Mesothelial cell of epicardium (in vitro differentiated cells): ENCODE data around the gene BLM. TPM values are rescaled to one million over a fixed set of nuclear protein-coding genes. Genes with fewer than 3 reads are reported as not detected.
A peak's percentile ranks its signal among the peaks of the same experiment; 100 is the strongest.

Experiments used
- DNase-seq, 2 experiments: peaks; one replicate each; pipeline ENCODE4 v3.0.0; 2021; ENCODE audit warnings: low spot score in 2 of 2; ENCODE audit not compliant: unreplicated experiment in 2 of 2
- H3K27ac Mint-ChIP-seq: 2 replicates; pipeline ENCODE4 v1.8.0; 2021; ENCODE audit warnings: mixed read lengths
- H3K27me3 Mint-ChIP-seq: 2 replicates; pipeline ENCODE4 v1.8.0; 2021; ENCODE audit warnings: low read depth, mixed read lengths
- H3K36me3 Mint-ChIP-seq: 2 replicates; pipeline ENCODE4 v1.8.0; 2021; ENCODE audit warnings: mixed read lengths
- H3K4me1 Mint-ChIP-seq: 2 replicates; pipeline ENCODE4 v1.8.0; 2021; ENCODE audit warnings: mixed read lengths
- H3K4me3 Mint-ChIP-seq: 2 replicates; pipeline ENCODE4 v1.8.0; 2021; ENCODE audit warnings: mild to moderate bottlenecking, moderate library complexity, mixed read lengths
- H3K9me3 Mint-ChIP-seq: 2 replicates; pipeline ENCODE4 v1.8.0; 2021; ENCODE audit warnings: mixed read lengths
- total RNA-seq: library from RNA; stranded (reverse); gene quantifications from 3 replicates; pipeline ENCODE4 v1.2.1, GENCODE V29; 2021
- TF ChIP-seq, protein P1 (sequence below): fragments of 200-600 bp; sonication (generic); IDR thresholded peaks from one replicate; pipeline ENCODE4 v1.5.0; 2021; ENCODE audit warnings: antibody characterized with exemption; ENCODE audit not compliant: unreplicated experiment

BLM gene
- total RNA-seq, 1 donor from 2014 or later = 13.4 TPM

DNA sequence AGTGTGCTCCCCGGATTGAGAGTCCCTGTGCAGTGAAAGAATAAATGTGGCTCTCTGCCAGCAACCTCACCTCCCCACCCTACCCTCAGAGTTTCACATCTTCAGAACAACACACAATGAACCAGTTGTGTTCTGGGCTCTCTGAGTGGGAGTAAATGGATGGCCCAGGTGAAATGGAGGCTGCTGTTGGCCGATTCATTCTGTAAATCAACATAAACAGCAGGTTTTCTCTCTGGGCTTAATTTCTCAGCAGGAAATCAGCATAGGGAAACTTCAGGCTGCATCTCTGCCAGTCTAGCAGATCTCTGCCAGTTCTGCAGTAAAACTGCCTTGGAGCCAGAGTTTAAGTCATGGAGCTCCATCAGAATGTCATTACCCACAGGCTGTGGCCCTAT lies 96.6 kb downstream of the BLM start:
- H3K9me3 Mint-ChIP-seq = no peaks in the 10 kb centered on the region
- H3K36me3 Mint-ChIP-seq = peaks cover 3% of the 10 kb centered on the region
- no peaks in the 10 kb centered on the region for H3K27me3 Mint-ChIP-seq
- DNase-seq = no peak
- TF ChIP-seq, protein P1, sequence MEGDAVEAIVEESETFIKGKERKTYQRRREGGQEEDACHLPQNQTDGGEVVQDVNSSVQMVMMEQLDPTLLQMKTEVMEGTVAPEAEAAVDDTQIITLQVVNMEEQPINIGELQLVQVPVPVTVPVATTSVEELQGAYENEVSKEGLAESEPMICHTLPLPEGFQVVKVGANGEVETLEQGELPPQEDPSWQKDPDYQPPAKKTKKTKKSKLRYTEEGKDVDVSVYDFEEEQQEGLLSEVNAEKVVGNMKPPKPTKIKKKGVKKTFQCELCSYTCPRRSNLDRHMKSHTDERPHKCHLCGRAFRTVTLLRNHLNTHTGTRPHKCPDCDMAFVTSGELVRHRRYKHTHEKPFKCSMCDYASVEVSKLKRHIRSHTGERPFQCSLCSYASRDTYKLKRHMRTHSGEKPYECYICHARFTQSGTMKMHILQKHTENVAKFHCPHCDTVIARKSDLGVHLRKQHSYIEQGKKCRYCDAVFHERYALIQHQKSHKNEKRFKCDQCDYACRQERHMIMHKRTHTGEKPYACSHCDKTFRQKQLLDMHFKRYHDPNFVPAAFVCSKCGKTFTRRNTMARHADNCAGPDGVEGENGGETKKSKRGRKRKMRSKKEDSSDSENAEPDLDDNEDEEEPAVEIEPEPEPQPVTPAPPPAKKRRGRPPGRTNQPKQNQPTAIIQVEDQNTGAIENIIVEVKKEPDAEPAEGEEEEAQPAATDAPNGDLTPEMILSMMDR = no peak
- peaks cover 13% of the 10 kb centered on the region for H3K4me1 Mint-ChIP-seq
- no peak overlapping the region for H3K4me3 Mint-ChIP-seq
- H3K27ac Mint-ChIP-seq = peak overlapping the region; percentile 55

DNA sequence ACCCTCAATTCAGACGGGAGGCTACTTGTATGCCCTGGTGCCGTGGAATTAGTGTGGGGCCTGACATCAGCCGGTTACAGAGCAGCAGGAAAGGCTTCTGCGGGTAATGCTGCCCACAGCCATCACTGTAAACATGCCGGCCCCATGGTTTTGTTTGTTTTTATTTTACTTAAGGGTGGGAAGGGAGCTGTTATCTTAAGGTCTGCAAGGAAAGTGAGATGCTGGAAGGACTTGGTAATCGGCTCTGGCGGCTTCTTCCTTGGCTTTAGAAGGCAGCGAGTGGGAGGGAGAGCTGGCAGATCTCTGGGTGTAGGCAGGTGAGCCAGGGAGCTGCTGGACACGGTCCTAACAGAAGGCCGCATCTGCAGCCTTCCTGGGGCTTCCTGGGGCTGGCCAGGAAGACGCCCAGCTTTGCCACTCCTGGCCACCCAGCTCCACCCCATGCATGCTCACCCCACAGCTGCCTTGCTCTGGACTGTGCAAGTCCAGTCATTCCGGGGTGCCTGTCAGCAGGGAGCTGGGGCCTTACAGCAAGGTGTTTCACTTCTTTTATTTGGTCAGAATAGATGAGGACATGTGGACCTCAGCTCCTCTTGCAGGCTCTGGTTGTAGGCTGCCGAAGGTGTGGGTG lies 97.2 kb downstream of the BLM start:
- Mint-ChIP-seq H3K27me3 (no peaks in the 10 kb centered on the region), H3K4me1 (peaks cover 13% of the 10 kb centered on the region), H3K4me3 (no peak overlapping the region), H3K9me3 (no peaks in the 10 kb centered on the region), H3K27ac (peak overlapping the region; percentile 55), H3K36me3 (peaks cover 3% of the 10 kb centered on the region)
- DNase-seq = no peak
- TF ChIP-seq, protein P1 = no peak

GRCh38 chr15:90816401-90817116 lies 99.4 kb downstream of the BLM start:
- no peaks in the 10 kb centered on the region for H3K36me3 Mint-ChIP-seq
- H3K4me3 Mint-ChIP-seq = no peak overlapping the region
- no peak for DNase-seq
- no peaks in the 10 kb centered on the region for H3K27me3 Mint-ChIP-seq
- no peaks in the 10 kb centered on the region for H3K9me3 Mint-ChIP-seq
- H3K27ac Mint-ChIP-seq = no peak overlapping the region
- TF ChIP-seq, protein P1 = no peak
- peaks cover 13% of the 10 kb centered on the region for H3K4me1 Mint-ChIP-seq

GRCh38 chr15:90817117-90818057 lies 100.2 kb downstream of the BLM start:
- H3K36me3 Mint-ChIP-seq = no peaks in the 10 kb centered on the region
- H3K4me3 Mint-ChIP-seq = no peak overlapping the region
- TF ChIP-seq, protein P1 = no peak
- H3K4me1 Mint-ChIP-seq = peaks cover 13% of the 10 kb centered on the region
- H3K9me3 Mint-ChIP-seq = no peaks in the 10 kb centered on the region
- DNase-seq = no peak
- no peaks in the 10 kb centered on the region for H3K27me3 Mint-ChIP-seq
- H3K27ac Mint-ChIP-seq = no peak overlapping the region

DNA sequence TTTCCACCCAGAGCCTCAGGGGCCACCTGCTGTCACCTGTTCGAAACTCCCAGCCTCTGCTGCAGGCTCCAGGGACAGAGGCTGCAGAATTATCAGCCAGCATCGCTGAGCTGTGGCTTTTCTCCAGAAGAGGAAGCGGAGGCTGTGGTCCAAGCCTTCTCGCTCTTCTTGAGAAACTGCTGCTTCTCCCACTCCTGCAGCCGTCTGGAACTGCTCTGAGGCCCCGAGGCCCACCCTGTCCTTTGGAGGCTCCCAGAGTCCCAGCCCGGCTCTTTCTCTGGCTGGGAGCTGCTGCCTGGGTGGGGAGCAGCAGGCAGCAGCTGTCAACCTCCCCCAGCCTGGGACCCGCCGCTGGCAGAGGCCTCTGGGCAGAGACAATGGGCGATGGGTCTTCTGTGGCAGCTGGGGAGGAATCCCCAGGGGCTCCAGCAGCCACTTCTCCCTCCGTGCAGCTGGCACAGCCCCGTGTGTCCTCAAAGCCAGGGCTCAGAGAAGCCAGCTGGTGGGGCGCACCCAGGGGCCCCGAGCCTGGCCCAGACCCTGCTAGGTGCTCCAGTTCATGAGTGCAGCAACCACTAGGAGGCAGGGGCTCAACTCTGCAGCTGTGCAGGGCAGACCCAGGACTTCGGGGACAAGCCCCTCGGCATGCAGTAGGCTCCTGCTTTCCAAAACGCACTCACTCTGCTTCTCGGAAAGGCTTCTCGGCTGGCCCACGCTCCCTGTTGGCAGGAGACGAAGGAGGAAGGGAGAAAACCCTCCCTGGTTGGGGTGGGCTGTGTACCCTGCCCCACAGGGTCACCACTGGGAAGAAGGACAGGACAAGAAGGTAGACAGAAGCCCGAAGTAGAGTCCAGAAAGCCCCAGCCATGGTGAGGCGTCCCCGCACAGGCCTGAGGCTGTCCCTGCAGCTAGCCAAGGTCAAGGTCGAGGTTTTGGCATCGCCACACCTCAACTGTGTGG lies 101.4 kb downstream of the BLM start:
- no peak for DNase-seq
- H3K27me3 Mint-ChIP-seq = no peaks in the 10 kb centered on the region
- peaks cover 13% of the 10 kb centered on the region for H3K4me1 Mint-ChIP-seq
- H3K36me3 Mint-ChIP-seq = no peaks in the 10 kb centered on the region
- no peaks in the 10 kb centered on the region for H3K9me3 Mint-ChIP-seq
- TF ChIP-seq, protein P1 = no peak
- H3K27ac Mint-ChIP-seq = no peak overlapping the region
- no peak overlapping the region for H3K4me3 Mint-ChIP-seq
